GM04504 (cell line): ENCODE results near the gene IQCK.

ENCODE experiments used
- DNase-seq: peaks from one replicate; pipeline ENCODE4 v3.0.0-alpha.2; 2012; ENCODE audit warnings: low read depth

The IQCK gene

GRCh38 chr16:19804538-19805323, 86.7 kb downstream of the IQCK start:
- DNase-seq = no peak

- no peak for DNase-seq
These were observed 87.5 kb downstream of the IQCK start for GRCh38 chr16:19805459-19806162.

- DNase-seq = no peak
These were observed 90.1 kb downstream of the IQCK start for GRCh38 chr16:19808061-19808641.

GRCh38 chr16:19809121-19809635, 91.1 kb downstream of the IQCK start:
- no peak for DNase-seq

- DNase-seq = no peak
These were observed 91.6 kb downstream of the IQCK start for GRCh38 chr16:19809693-19810092.

GRCh38 chr16:19810817-19811731, 93.0 kb downstream of the IQCK start:
- no peak for DNase-seq

GRCh38 chr16:19812986-19813385, 94.9 kb downstream of the IQCK start:
- no peak for DNase-seq

GRCh38 chr16:19815418-19815817, 97.3 kb downstream of the IQCK start:
- DNase-seq = no peak

GRCh38 chr16:19817122-19817521, 99.1 kb downstream of the IQCK start:
- DNase-seq = no peak

- no peak for DNase-seq
These were observed 99.8 kb downstream of the IQCK start for GRCh38 chr16:19817875-19818274.

- no peak for DNase-seq
These were observed 104.5 kb downstream of the IQCK start for GRCh38 chr16:19822533-19822932.

- no peak for DNase-seq
These were observed 105.3 kb downstream of the IQCK start for GRCh38 chr16:19823322-19823721.

GRCh38 chr16:19824216-19824615, 106.1 kb downstream of the IQCK start:
- no peak for DNase-seq

GRCh38 chr16:19829844-19830692, 112.0 kb downstream of the IQCK start:
- no peak for DNase-seq

GRCh38 chr16:19830902-19831560, 113.0 kb downstream of the IQCK start:
- DNase-seq = no peak

GRCh38 chr16:19831678-19832077, 113.6 kb downstream of the IQCK start:
- DNase-seq = peak; percentile 48

GRCh38 chr16:19833176-19833575, 115.1 kb downstream of the IQCK start:
- DNase-seq = no peak

- no peak for DNase-seq
These were observed 115.5 kb downstream of the IQCK start for GRCh38 chr16:19833581-19833980.

- no peak for DNase-seq
These were observed 117.1 kb downstream of the IQCK start for GRCh38 chr16:19835196-19835595.

GRCh38 chr16:19835968-19836421, 117.9 kb downstream of the IQCK start:
- no peak for DNase-seq
